Activated CD4-positive, CD25-positive, alpha-beta regulatory T cell treated with anti-CD3 and anti-CD28 coated beads, Interleukin-2, amount 50 U/mL, for 24 hours (primary cell): ENCODE results near the gene ADAMTS1.

Experiments used
- ATAC-seq, 2 donors: fragments of 150-1000 bp; cut with Tn5 transposase; one replicate each; pipeline ENCODE4 v1.10.0; 2021; ENCODE audit warnings: mild to moderate bottlenecking in 1 of 2, moderate library complexity in 1 of 2

Gene ADAMTS1

GRCh38 chr21:26812173-26812572 lies 33.0 kb downstream of the ADAMTS1 start:
- ATAC-seq: no peak

- ATAC-seq: no peak
These were observed 33.7 kb downstream of the ADAMTS1 start for GRCh38 chr21:26811482-26811881.

GRCh38 chr21:26810676-26811415 lies 34.4 kb downstream of the ADAMTS1 start:
- ATAC-seq: no peak

GRCh38 chr21:26810266-26810665 lies 34.9 kb downstream of the ADAMTS1 start:
- no peak for ATAC-seq

- no peak for ATAC-seq
These were observed 35.5 kb downstream of the ADAMTS1 start for GRCh38 chr21:26809745-26810144.

DNA sequence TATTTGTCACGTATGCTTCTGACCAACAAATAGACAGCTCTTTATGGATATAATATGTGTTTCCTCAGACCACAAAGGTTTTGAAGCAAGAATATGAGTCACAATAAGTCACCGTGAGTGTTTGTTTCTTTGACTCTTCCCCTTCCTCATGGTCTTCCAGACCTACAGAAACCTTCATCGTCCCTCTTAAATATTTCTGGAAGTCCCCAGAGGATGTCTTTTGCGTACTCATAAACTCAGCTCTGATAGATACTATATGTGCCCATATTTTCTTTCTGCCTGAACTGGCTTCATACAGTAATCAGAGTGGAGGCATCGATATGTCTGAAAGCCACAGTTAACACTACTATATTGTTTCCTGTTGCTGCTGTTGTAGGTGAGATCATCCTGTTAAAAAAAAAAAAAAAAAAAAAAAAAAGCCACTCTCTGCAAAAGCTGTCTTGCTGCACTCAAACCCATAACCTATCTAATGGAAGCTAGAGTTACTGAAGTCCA lies 38.4 kb downstream of the ADAMTS1 start:
- ATAC-seq: no peak

- no peak for ATAC-seq
These were observed 40.2 kb downstream of the ADAMTS1 start for GRCh38 chr21:26804895-26805609.

DNA sequence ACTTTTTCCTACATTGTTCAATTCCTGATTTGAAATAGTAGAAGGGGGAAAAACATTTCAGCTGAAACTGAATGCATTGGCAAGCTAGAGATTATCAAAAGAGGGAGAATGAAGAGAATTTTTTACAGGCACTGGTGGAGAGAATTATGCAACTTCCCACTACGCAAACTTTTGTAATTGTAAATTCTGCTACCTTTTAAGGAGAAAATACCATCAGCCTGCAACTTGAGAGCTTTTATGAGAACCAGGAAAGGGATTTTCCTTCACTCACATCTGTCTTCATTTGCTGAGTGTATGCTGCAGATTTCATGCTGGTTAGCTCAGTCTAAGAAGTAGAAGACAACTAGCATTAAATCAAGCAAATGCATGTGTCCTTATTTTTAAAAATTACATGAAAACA lies 43.7 kb downstream of the ADAMTS1 start:
- no peak for ATAC-seq

DNA sequence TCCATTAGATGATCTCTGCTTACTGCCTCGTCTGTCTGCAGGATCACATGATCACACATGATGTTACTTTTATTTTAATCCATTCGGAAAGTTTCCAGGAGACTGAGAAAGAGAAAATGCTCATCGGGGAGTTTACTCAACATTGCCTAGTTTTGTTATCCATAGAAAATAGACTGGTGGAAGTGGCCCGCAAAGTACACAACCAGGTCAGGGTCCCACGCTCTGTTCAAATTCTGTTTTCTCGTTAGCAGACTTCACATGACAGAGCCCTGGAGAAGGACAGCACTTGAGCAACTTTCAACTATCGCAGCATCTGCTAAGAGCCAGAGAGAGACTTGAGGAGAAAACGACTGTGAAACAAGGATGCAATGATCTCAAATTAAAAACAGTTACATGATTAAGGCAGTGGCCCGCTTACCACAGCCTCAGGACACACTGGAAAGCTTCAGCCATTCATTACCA lies 44.2 kb downstream of the ADAMTS1 start:
- no peak for ATAC-seq

DNA sequence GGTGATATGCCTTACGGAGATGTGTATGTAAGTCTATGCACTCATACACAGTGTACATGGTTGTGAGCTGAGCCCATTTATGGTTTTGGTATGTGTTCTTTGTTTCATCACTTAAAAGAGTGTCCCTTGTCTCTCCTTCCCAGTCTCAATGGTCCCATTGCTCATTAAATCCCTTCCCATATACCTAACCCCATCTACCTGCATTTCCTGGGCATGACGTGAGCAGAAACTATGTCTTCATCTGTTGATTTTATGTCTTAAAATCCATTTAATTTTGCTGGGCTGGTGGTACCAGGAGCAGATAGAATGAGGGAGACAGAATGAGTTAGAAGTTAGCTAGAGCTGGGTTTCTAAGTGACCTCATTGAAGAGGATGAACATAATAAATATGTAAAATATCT lies 44.8 kb downstream of the ADAMTS1 start:
- no peak for ATAC-seq

GRCh38 chr21:26800001-26800400 lies 45.2 kb downstream of the ADAMTS1 start:
- ATAC-seq: no peak

DNA sequence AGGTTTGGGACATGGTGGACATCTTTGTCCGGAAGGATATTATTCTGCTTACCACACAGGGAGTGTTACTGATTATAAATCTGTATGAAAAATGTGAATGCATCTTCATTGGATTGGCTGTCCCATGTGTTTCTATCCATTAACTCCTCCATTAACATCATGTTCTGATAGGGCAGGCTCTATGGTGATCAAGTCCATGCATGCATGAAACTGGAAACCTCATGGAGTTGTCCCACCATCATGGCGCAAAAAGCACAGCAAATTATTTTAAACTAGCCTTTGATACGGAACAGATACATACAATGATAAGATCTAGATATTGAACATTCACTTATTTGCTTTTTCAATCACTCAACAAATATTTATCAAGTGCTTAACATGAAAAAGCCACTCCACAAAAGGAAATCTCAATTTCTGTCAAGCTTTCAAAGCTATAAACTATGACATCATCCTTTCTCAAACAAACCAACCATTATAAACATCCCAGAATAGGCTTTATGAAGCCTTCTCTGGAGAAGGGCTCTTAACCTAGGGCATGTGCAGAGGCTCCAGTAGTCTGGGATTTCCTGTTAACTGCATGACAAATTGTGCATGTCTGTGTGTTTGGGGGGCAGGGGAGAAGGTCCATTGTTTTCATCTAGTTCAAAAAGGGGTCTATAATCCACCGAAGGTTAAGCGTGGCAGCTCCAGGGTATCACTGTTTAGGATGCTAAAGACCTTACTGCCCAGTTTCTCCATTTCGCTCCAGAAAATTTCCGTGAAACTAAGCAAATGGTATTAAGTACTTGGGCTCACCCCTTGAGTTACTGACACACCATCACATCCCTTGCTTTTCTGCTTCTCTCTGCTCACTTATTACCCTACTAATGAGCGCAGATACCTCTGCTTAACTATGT lies 46.1 kb downstream of the ADAMTS1 start:
- no peak for ATAC-seq

- ATAC-seq: no peak
These were observed 47.2 kb downstream of the ADAMTS1 start for GRCh38 chr21:26797878-26798456.

DNA sequence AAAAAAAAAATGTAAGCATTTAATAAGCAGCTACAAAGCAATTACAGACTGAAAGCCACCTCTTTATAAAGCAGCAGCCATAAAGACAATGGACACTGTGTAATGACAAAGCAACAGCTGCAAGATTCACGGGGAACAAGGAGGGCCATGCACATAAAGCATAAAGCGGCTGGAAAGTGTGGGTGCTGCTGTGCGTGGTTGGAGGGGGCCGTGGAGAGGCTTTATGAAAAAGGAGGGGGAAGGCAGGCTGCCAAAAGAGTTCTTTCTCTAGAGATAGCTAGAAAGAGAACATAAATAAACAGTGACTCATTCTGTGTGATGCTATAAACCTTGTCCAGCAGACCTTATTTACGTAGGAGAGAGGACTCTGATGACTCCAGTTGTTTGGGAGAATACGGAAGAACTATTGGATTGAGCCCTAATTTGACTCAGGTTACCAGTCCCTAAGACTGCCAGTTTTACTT lies 49.3 kb downstream of the ADAMTS1 start:
- no peak for ATAC-seq

GRCh38 chr21:26795412-26795805 lies 49.8 kb downstream of the ADAMTS1 start:
- no peak for ATAC-seq

GRCh38 chr21:26794597-26795411 lies 50.4 kb downstream of the ADAMTS1 start:
- no peak for ATAC-seq

GRCh38 chr21:26790296-26790695 lies 54.9 kb downstream of the ADAMTS1 start:
- ATAC-seq: no peak

GRCh38 chr21:26788790-26789189 lies 56.4 kb downstream of the ADAMTS1 start:
- ATAC-seq: no peak
